Panc1 (cell line): ENCODE results near the gene CD84.

ENCODE experiments used
- CTCF ChIP-seq: fragments of 450-650 bp; IDR thresholded peaks from 2 replicates; pipeline ENCODE4 v1.5.1; 2017; ENCODE audit warnings: mild to moderate bottlenecking
- POLR2AphosphoS5 ChIP-seq: IDR thresholded peaks from 2 replicates; pipeline ENCODE4 v1.6.1; 2012; ENCODE audit warnings: mild to moderate bottlenecking, low read depth, low read length, moderate library complexity
- REST ChIP-seq, 2 experiments: IDR thresholded peaks; 2 replicates each; pipeline ENCODE4 v1.6.1; 2011 to 2012; ENCODE audit warnings: low read depth in 2 of 2, control low read depth in 1 of 2, low read length in 1 of 2, mild to moderate bottlenecking in 1 of 2, moderate library complexity in 1 of 2; ENCODE audit not compliant: insufficient read depth in 1 of 2
- SIN3A ChIP-seq: IDR thresholded peaks from 2 replicates; pipeline ENCODE4 v1.6.1; 2012; ENCODE audit warnings: low read depth, mild to moderate bottlenecking, low read length, moderate library complexity, borderline replicate concordance; ENCODE audit not compliant: insufficient read depth

DNA sequence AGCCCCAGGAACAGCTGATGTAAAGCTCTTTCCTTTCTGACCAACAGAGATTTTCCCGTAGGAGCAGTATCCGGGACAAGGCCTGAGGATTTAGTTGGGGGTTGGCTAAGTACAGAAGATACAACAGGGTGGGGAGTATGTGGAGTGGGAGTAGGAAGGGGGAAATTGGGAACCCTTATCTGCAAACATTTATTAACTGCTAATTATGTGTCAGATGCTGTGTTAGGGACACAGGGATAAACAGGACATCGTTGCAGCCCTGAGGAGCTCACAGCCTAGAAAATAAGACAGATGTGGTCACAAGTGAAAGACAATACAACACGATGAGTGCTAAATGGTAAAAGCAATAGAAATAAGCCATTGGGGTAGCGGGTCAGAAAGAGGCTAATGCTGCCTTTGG is 12.0 kb downstream of the CD84 start:
- TF ChIP-seq CTCF (no peak), REST (IDR thresholded peaks at IDR 0.05; ENCODE audit: insufficient read depth in 1 of 2, low read depth in 2 of 2, low read length in 1 of 2) (no peak), POLR2AphosphoS5 (no peak), SIN3A (no peak)
